Suprapubic skin (tissue), 4 donors: ENCODE data around the gene DCTN2.

Experiments
- CTCF ChIP-seq, 2 donors: fragments of 200-600 bp in 1 of 2; fragments of 450-650 bp in 1 of 2; sonication (generic) in 1 of 2; IDR thresholded peaks; one replicate each; pipeline ENCODE4 v1.5.1; 2016 to 2019; ENCODE audit warnings: antibody characterized with exemption in 2 of 2, mild to moderate bottlenecking in 1 of 2, moderate library complexity in 1 of 2
- POLR2A ChIP-seq, 2 donors: fragments of 450-650 bp; IDR thresholded peaks; one replicate each; pipeline ENCODE4 v1.6.1; 2017; ENCODE audit warnings: antibody characterized with exemption in 2 of 2, mild to moderate bottlenecking in 2 of 2, moderate library complexity in 2 of 2
- POLR2AphosphoS5 ChIP-seq, 3 donors: sonication (generic); formaldehyde crosslinking; IDR thresholded peaks; one replicate each; pipeline ENCODE4 v1.6.1; 2017; ENCODE audit warnings: antibody characterized with exemption in 3 of 3

GRCh38 chr12:57488402-57489156 lies 58.4 kb downstream of the DCTN2 start:
- TF ChIP-seq CTCF (IDR thresholded peaks at IDR 0.05) (no peak), POLR2A (IDR thresholded peaks at IDR 0.05) (no peak), POLR2AphosphoS5 (IDR thresholded peaks at IDR 0.05) (no peak)
